Epidermal melanocyte (primary cell): ENCODE measurements around the gene RNF10.
A peak's percentile ranks its signal among the peaks of the same experiment; 100 is the strongest.
"Not testable (repeated sequence)": the region's sequence is repeated elsewhere in the genome, so short reads cannot be mapped to it uniquely, and the experiment has no call there.

ENCODE experiments used
- DNase-seq: peaks from one replicate; pipeline ENCODE4 v3.0.0; 2011; ENCODE audit warnings: low spot score; ENCODE audit not compliant: insufficient read length

Gene RNF10

GRCh38 chr12:120528861-120529525 is 5.2 kb upstream of the RNF10 start, which contains the start of gene COQ5:
TSS of gene COQ5 (minus strand) at chr12:120529158. CDS start at chr12:120529141, 17 bp downstream.
- peak; percentile 68 for DNase-seq

- no peak for DNase-seq
These were observed 4.3 kb upstream of the RNF10 start for GRCh38 chr12:120529641-120530417.

- not testable (repeated sequence) for DNase-seq
These were observed 3.8 kb upstream of the RNF10 start for GRCh38 chr12:120530418-120530761.

- no peak for DNase-seq
These were observed 1.4 kb upstream of the RNF10 start for GRCh38 chr12:120532701-120533238.

- DNase-seq: no peak
These were observed 823 bp downstream of the RNF10 start for GRCh38 chr12:120534703-120535655.

- DNase-seq: no peak
These were observed 2.1 kb downstream of the RNF10 start for GRCh38 chr12:120536064-120536791.

- DNase-seq: no peak
These were observed 3.7 kb downstream of the RNF10 start for GRCh38 chr12:120537856-120538220.

- DNase-seq: no peak
These were observed 4.4 kb downstream of the RNF10 start for GRCh38 chr12:120538281-120539156.

GRCh38 chr12:120539303-120539702 is 5.1 kb downstream of the RNF10 start:
- no peak for DNase-seq

- no peak for DNase-seq
These were observed 6.3 kb downstream of the RNF10 start for GRCh38 chr12:120540445-120540844.

- no peak for DNase-seq
These were observed 8.0 kb downstream of the RNF10 start for GRCh38 chr12:120542166-120542565.

- DNase-seq: no peak
These were observed 10.5 kb downstream of the RNF10 start for GRCh38 chr12:120544691-120545090.

GRCh38 chr12:120546050-120546386 is 11.9 kb downstream of the RNF10 start:
- no peak for DNase-seq

GRCh38 chr12:120554678-120555077 is 20.5 kb downstream of the RNF10 start:
- DNase-seq: no peak

- DNase-seq: no peak
These were observed 23.4 kb downstream of the RNF10 start for GRCh38 chr12:120557589-120557988.

- DNase-seq: no peak
These were observed 28.8 kb downstream of the RNF10 start for GRCh38 chr12:120562906-120563305.

GRCh38 chr12:120563495-120563894 is 29.3 kb downstream of the RNF10 start:
- DNase-seq: no peak

- DNase-seq: no peak
These were observed 37.1 kb downstream of the RNF10 start for GRCh38 chr12:120571299-120571698.

- DNase-seq: no peak
These were observed 39.4 kb downstream of the RNF10 start for GRCh38 chr12:120573560-120573959.

- DNase-seq: no peak
These were observed 40.0 kb downstream of the RNF10 start for GRCh38 chr12:120574106-120574505.
